ENCODE data around the gene GLI1. TPM values are rescaled to one million over a fixed set of nuclear protein-coding genes. Genes with fewer than 3 reads are reported as not detected.

Gene GLI1
- total and polyA plus RNA-seq, 2 of the 13 experiments (the other 11 are each of a cell fraction or from before 2014, with no cell fraction given): 0.09 to 0.20 TPM

DNA sequence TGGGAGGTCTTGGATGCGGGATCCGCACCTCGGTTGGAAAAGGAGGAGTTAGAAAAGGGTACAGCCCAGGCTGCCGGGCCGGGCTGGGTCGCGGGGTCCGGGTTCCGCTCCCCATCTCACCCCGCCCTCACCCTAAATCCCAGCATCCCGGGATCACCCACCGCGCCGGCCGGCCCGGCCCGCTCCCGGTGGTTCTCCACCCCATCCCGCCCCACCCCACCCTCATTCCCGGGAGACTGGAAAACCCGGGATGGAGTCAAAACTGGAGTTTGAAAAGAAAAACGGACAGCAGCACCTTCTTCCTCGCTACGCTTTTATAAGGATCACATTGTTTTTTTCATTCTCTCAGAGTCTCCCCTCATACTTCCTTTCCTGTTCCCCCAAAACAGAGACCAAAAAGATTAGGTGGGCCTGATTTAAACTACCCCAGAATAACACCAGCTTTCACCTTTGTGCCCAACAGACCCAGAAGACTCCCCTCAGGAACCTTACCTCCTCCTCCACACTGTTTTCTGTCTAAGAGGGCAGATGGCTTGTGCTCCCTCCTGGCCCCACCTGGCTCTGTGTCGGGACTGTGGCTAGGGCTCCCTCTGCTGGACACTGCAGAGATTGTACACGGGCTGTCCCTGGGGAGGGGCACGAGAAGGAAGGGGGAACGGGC, 2.8 kb downstream of the GLI1 start:
- no peaks in the 10 kb centered on the region for H4K20me1 ChIP-seq (ENCODE audit: insufficient read depth, low read length)
- in situ Hi-C loops (cut with HindIII; ENCODE audit: extremely low pct_ligation_motif_present, low pct_unique_long_range_greater_than_20kb): no loop called here
- peaks cover 50% of the 10 kb centered on the region for H3K4me1 ChIP-seq (ENCODE audit: insufficient read depth, low read length)
- BruUV-seq (replicated peaks): no TSS peak
- H3K9ac ChIP-seq (ENCODE audit: insufficient read depth, low read depth, low read length): peak overlapping the region; percentile 39; the same call in 1 of the 2 replicates
- CTCF ChIA-PET (ENCODE audit: low intra/inter-chr PET ratio, low total read pairs): interaction anchor here (0.6 to 1.2 kb wide), 4 partner anchors 26 to 199 kb away, joined by 3 to 4 read pairs (median 4); no protein-coding TSS in a partner anchor
- H3K79me2 ChIP-seq (ENCODE audit: insufficient read depth, low read length): no peaks in the 10 kb centered on the region
- H3K4me2 ChIP-seq (ENCODE audit: low read depth, low read length): peak overlapping the region; percentile 99
- peak overlapping the region; percentile 88 for H2AFZ ChIP-seq (ENCODE audit: low read length)
- FAIRE-seq (peak; percentile 93), DNase-seq (ENCODE audit: low spot score) (peak; percentile 80), ATAC-seq (peak; percentile 86)
- H3K4me3 ChIP-seq (replicated peaks in 1 of 3; ENCODE audit: insufficient read depth in 1 of 3, low read depth in 2 of 3, low read length in 3 of 3): peak overlapping the region; percentile 53 to 94 (median 68)
- H3K9me3 ChIP-seq (ENCODE audit: low read length): no peaks in the 10 kb centered on the region
- no peak overlapping the region for H3K27ac ChIP-seq (ENCODE audit: extremely low read length, insufficient read depth, low read length)
- POLR2A ChIA-PET: interaction anchor here (1.0 to 1.3 kb wide), 2 partner anchors 55 to 57 kb away, joined by 3 to 4 read pairs; no protein-coding TSS in a partner anchor
- under 1% methylated on average over 11 of the region's 28 CpGs for WGBS (ENCODE audit: low lambda C conversion rate)
- intact Hi-C loops (cut with micrococcal nuclease; ENCODE audit: unreplicated experiment): loop anchor here (2.0 kb wide), 1 partner anchor 24 kb away; no protein-coding TSS in a partner anchor
- H3K36me3 ChIP-seq (replicated peaks in 1 of 2; ENCODE audit: control insufficient read depth in 1 of 2, insufficient read depth in 2 of 2, low read length in 2 of 2): no peaks in the 10 kb centered on the region
- H3K27me3 ChIP-seq (ENCODE audit: control insufficient read depth in 1 of 2, insufficient read depth in 2 of 2, low read length in 2 of 2): peaks cover 0 to 35% of the 10 kb centered on the region in 2 experiments; a peak in 3 of 5 replicates
- TF ChIP-seq ZKSCAN1 (IDR thresholded peaks at IDR 0.05; ENCODE audit: low read length) (no peak), KAT8 (CRISPR knock-in tag; IDR thresholded peaks at IDR 0.05) (peak; percentile 44; the same call in 1 of the 2 replicates), HMG20A (CRISPR knock-in tag; IDR thresholded peaks at IDR 0.05; ENCODE audit: borderline replicate concordance) (no peak), CBX5 (CRISPR knock-in tag; IDR thresholded peaks at IDR 0.05; ENCODE audit: borderline replicate concordance) (no peak), ZNF263 (CRISPR knock-in tag; IDR thresholded peaks at IDR 0.05) (peak; percentile 92), FOXA3 (CRISPR knock-in tag; IDR thresholded peaks at IDR 0.05) (peak; percentile 69; the same call in 1 of the 2 replicates), ADNP (CRISPR knock-in tag; IDR thresholded peaks at IDR 0.05) (no peak), SOX6 (IDR thresholded peaks at IDR 0.05) (no peak), SOX6 (CRISPR knock-in tag; IDR thresholded peaks at IDR 0.05) (peak; percentile 55), PRDM15 (CRISPR knock-in tag; IDR thresholded peaks at IDR 0.05) (peak; percentile 98)
- TF ChIP-seq, protein P1, sequence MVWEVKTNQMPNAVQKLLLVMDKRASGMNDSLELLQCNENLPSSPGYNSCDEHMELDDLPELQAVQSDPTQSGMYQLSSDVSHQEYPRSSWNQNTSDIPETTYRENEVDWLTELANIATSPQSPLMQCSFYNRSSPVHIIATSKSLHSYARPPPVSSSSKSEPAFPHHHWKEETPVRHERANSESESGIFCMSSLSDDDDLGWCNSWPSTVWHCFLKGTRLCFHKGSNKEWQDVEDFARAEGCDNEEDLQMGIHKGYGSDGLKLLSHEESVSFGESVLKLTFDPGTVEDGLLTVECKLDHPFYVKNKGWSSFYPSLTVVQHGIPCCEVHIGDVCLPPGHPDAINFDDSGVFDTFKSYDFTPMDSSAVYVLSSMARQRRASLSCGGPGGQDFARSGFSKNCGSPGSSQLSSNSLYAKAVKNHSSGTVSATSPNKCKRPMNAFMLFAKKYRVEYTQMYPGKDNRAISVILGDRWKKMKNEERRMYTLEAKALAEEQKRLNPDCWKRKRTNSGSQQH (CRISPR knock-in tag; IDR thresholded peaks at IDR 0.05; ENCODE audit: low read depth): peak; percentile 90
- TF ChIP-seq, protein P2, sequence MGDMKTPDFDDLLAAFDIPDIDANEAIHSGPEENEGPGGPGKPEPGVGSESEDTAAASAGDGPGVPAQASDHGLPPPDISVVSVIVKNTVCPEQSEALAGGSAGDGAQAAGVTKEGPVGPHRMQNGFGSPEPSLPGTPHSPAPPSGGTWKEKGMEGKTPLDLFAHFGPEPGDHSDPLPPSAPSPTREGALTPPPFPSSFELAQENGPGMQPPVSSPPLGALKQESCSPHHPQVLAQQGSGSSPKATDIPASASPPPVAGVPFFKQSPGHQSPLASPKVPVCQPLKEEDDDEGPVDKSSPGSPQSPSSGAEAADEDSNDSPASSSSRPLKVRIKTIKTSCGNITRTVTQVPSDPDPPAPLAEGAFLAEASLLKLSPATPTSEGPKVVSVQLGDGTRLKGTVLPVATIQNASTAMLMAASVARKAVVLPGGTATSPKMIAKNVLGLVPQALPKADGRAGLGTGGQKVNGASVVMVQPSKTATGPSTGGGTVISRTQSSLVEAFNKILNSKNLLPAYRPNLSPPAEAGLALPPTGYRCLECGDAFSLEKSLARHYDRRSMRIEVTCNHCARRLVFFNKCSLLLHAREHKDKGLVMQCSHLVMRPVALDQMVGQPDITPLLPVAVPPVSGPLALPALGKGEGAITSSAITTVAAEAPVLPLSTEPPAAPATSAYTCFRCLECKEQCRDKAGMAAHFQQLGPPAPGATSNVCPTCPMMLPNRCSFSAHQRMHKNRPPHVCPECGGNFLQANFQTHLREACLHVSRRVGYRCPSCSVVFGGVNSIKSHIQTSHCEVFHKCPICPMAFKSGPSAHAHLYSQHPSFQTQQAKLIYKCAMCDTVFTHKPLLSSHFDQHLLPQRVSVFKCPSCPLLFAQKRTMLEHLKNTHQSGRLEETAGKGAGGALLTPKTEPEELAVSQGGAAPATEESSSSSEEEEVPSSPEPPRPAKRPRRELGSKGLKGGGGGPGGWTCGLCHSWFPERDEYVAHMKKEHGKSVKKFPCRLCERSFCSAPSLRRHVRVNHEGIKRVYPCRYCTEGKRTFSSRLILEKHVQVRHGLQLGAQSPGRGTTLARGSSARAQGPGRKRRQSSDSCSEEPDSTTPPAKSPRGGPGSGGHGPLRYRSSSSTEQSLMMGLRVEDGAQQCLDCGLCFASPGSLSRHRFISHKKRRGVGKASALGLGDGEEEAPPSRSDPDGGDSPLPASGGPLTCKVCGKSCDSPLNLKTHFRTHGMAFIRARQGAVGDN (CRISPR knock-in tag; IDR thresholded peaks at IDR 0.05): peak; percentile 48
- TF ChIP-seq, protein P3, sequence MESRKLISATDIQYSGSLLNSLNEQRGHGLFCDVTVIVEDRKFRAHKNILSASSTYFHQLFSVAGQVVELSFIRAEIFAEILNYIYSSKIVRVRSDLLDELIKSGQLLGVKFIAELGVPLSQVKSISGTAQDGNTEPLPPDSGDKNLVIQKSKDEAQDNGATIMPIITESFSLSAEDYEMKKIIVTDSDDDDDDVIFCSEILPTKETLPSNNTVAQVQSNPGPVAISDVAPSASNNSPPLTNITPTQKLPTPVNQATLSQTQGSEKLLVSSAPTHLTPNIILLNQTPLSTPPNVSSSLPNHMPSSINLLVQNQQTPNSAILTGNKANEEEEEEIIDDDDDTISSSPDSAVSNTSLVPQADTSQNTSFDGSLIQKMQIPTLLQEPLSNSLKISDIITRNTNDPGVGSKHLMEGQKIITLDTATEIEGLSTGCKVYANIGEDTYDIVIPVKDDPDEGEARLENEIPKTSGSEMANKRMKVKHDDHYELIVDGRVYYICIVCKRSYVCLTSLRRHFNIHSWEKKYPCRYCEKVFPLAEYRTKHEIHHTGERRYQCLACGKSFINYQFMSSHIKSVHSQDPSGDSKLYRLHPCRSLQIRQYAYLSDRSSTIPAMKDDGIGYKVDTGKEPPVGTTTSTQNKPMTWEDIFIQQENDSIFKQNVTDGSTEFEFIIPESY (CRISPR knock-in tag; IDR thresholded peaks at IDR 0.05): 0 out of 2 replicates have a peak, but pooled peaks have one; percentile 24

Measured in HepG2 (cell line).